ENCODE results near the gene IRAK2.

The IRAK2 gene

GRCh38 chr3:10136426-10137005, 28.2 kb upstream of the IRAK2 start:
- TF ChIP-seq, protein P1, sequence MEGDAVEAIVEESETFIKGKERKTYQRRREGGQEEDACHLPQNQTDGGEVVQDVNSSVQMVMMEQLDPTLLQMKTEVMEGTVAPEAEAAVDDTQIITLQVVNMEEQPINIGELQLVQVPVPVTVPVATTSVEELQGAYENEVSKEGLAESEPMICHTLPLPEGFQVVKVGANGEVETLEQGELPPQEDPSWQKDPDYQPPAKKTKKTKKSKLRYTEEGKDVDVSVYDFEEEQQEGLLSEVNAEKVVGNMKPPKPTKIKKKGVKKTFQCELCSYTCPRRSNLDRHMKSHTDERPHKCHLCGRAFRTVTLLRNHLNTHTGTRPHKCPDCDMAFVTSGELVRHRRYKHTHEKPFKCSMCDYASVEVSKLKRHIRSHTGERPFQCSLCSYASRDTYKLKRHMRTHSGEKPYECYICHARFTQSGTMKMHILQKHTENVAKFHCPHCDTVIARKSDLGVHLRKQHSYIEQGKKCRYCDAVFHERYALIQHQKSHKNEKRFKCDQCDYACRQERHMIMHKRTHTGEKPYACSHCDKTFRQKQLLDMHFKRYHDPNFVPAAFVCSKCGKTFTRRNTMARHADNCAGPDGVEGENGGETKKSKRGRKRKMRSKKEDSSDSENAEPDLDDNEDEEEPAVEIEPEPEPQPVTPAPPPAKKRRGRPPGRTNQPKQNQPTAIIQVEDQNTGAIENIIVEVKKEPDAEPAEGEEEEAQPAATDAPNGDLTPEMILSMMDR (conservative IDR thresholded peaks at IDR 0.05) = no peak
- no peak for TF ChIP-seq ZFX (IDR thresholded peaks at IDR 0.05)
- H3K27ac ChIP-seq = no peak overlapping the region

DNA sequence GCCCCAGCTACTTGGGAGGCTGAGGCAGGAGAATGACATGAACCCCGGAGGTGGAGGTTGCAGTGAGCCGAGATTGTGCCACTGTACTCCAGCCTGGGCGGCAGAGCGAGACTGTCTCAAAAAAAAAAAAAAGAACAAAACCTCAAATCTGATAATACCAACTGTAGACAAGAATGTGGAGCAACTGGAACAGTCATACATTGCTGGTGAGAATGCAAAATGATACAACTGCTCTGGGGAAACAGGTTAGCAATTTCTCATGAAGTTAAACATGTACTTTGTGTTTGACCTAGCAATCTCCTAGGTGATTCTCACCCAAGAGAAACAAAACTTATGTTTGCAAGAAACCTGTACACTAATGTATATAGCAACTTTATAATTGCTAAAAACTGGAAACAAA, 27.5 kb upstream of the IRAK2 start:
- H3K27ac ChIP-seq = no peak overlapping the region
- TF ChIP-seq, protein P1 (conservative IDR thresholded peaks at IDR 0.05) = no peak
- no peak for TF ChIP-seq ZFX (IDR thresholded peaks at IDR 0.05)

GRCh38 chr3:10140996-10141546, 23.6 kb upstream of the IRAK2 start:
- no peak for TF ChIP-seq ZFX (IDR thresholded peaks at IDR 0.05)
- TF ChIP-seq, protein P1 (conservative IDR thresholded peaks at IDR 0.05) = no peak
- peak overlapping the region; percentile 93; the same call in 1 of the 2 replicates for H3K27ac ChIP-seq

DNA sequence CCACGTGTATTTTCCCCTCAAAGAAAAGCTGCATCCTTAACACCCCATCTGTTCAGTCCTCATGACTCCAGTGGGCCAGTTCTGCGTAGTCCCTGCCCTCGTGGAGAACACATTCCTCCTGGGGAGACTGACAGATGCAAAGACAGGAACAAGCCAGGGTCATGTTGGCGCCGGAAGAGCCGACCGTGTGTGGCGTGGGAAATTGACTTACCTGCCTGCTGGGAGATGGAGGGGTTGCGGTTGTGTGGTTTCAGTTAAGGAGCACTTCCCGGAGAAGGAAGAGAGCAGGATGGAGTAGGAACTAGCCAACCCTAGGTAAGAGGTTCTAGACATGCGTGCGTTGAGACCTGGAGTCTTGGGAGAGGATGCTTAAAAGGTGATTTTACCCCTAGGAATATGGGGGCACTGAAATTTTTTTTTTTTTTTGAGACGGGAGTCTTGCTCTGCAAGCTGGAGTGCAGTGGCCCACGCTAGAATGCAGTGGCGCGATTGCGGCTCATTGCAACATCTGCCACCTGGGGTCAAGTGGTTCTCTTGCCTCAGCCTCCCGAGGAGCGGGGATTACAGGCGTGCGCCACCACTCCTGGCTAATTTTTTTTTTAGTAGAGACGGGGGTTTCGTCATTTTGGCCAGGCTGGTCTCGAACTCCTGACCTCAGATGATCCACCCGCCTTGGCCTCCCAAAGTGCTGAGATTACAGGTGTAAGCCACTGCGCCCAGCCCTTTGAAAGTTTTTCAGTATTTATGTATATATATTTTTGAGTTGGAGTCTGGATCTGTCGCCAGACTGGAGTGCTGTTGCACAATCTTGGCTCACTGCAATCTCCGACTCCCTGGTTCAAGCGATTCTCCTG, 21.8 kb upstream of the IRAK2 start:
- H3K27ac ChIP-seq = peak overlapping the region; percentile 93

GRCh38 chr3:10145685-10146084, 19.0 kb upstream of the IRAK2 start:
- TF ChIP-seq ZFX (IDR thresholded peaks at IDR 0.05) = no peak
- TF ChIP-seq, protein P1 (conservative IDR thresholded peaks at IDR 0.05) = no peak
- H3K27ac ChIP-seq = no peak overlapping the region

More for the DNA sequence above, 21.8 kb upstream of the IRAK2 start:
- TF ChIP-seq, protein P1 (conservative IDR thresholded peaks at IDR 0.05) = no peak
- TF ChIP-seq ZFX (IDR thresholded peaks at IDR 0.05) = no peak

- no peak overlapping the region for H3K27ac ChIP-seq
- TF ChIP-seq ZFX (IDR thresholded peaks at IDR 0.05) = no peak
- TF ChIP-seq, protein P1 (conservative IDR thresholded peaks at IDR 0.05) = no peak
Observed at GRCh38 chr3:10149226-10149625, 15.5 kb upstream of the IRAK2 start.

GRCh38 chr3:10150987-10151386, 13.7 kb upstream of the IRAK2 start:
- H3K27ac ChIP-seq = no peak overlapping the region
- TF ChIP-seq, protein P1 (conservative IDR thresholded peaks at IDR 0.05) = no peak
- no peak for TF ChIP-seq ZFX (IDR thresholded peaks at IDR 0.05)
